Measurements from ENCODE around the gene KRI1.

The KRI1 gene

GRCh38 chr19:10565567-10566407 is at the start of gene KRI1:
KRI1 (minus strand) TSS chr19:10566010; CDS start chr19:10565999, 11 bp downstream.
- peak within 1 kb of the TSS; percentile 86 for H3K4me3 ChIP-seq (ENCODE audit: low read depth, low read length)
- H3K36me3 ChIP-seq (ENCODE audit: control insufficient read depth, insufficient read depth, low read length), result no peaks in the 10 kb centered on the region
- TF ChIP-seq, protein P1, sequence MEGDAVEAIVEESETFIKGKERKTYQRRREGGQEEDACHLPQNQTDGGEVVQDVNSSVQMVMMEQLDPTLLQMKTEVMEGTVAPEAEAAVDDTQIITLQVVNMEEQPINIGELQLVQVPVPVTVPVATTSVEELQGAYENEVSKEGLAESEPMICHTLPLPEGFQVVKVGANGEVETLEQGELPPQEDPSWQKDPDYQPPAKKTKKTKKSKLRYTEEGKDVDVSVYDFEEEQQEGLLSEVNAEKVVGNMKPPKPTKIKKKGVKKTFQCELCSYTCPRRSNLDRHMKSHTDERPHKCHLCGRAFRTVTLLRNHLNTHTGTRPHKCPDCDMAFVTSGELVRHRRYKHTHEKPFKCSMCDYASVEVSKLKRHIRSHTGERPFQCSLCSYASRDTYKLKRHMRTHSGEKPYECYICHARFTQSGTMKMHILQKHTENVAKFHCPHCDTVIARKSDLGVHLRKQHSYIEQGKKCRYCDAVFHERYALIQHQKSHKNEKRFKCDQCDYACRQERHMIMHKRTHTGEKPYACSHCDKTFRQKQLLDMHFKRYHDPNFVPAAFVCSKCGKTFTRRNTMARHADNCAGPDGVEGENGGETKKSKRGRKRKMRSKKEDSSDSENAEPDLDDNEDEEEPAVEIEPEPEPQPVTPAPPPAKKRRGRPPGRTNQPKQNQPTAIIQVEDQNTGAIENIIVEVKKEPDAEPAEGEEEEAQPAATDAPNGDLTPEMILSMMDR (IDR thresholded peaks at IDR 0.05), result peak; percentile 35
- peak within 1 kb of the TSS; percentile 88 for H2AFZ ChIP-seq
- H3K9me3 ChIP-seq (ENCODE audit: control insufficient read depth, low read length), result no peaks in the 10 kb centered on the region
- peak within 1 kb of the TSS; percentile 74 for H3K4me2 ChIP-seq (ENCODE audit: low read length)
- peaks cover 14% of the 10 kb centered on the region for H3K4me1 ChIP-seq
- H3K9ac ChIP-seq, result peak within 1 kb of the TSS; percentile 61
- no peaks in the 10 kb centered on the region for H3K27me3 ChIP-seq (ENCODE audit: control insufficient read depth, insufficient read depth, low read length)
- H3K79me2 ChIP-seq, result no peaks in the 10 kb centered on the region
- H3K27ac ChIP-seq, result peak within 1 kb of the TSS; percentile 85

GRCh38 chr19:10612499-10613119 is 46.8 kb upstream of the KRI1 start:
- Histone ChIP-seq H3K4me2 (ENCODE audit: low read length) (no peak overlapping the region), H3K4me3 (ENCODE audit: low read depth, low read length) (no peak overlapping the region), H3K9me3 (ENCODE audit: control insufficient read depth, low read length) (no peaks in the 10 kb centered on the region), H3K27ac (no peak overlapping the region), H3K36me3 (ENCODE audit: control insufficient read depth, insufficient read depth, low read length) (no peaks in the 10 kb centered on the region), H3K4me1 (no peaks in the 10 kb centered on the region), H3K27me3 (ENCODE audit: control insufficient read depth, insufficient read depth, low read length) (no peaks in the 10 kb centered on the region), H3K79me2 (no peaks in the 10 kb centered on the region), H3K9ac (no peak overlapping the region), H2AFZ (peak overlapping the region; percentile 10)
- TF ChIP-seq, protein P1 (IDR thresholded peaks at IDR 0.05), result no peak

GRCh38 chr19:10611907-10612306 is 46.1 kb upstream of the KRI1 start:
- Histone ChIP-seq H3K27me3 (ENCODE audit: control insufficient read depth, insufficient read depth, low read length) (no peaks in the 10 kb centered on the region), H3K36me3 (ENCODE audit: control insufficient read depth, insufficient read depth, low read length) (no peaks in the 10 kb centered on the region), H3K4me2 (ENCODE audit: low read length) (no peak overlapping the region), H3K79me2 (no peaks in the 10 kb centered on the region), H2AFZ (no peak overlapping the region), H3K4me1 (no peaks in the 10 kb centered on the region), H3K27ac (no peak overlapping the region), H3K9ac (no peak overlapping the region), H3K9me3 (ENCODE audit: control insufficient read depth, low read length) (no peaks in the 10 kb centered on the region), H3K4me3 (ENCODE audit: low read depth, low read length) (no peak overlapping the region)
- TF ChIP-seq, protein P1 (IDR thresholded peaks at IDR 0.05), result no peak

DNA sequence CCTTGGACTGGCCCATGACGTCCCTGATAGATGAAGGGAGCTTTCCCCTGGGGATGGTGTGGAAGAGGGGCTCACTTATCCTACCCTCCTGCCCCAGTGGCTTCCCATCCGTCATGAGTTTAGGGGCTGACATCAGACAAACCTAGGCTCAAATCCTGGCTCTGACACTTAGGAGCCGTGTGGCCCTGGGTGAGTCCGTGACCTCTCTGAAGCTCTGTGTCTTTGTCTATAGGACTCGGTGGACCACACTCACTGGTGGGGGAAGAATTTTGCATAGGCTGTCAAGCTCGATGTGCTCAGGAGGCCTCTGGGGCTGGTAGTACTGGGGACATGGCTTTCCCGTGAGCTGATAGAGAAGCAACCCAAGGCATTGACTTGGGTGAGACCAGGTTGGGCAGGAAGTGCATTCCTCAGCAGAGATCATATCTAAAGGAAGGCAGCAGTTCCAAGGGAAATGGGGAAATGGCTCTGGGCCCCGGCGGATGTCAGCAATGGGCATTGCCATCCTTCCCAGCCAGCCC is 38.7 kb upstream of the KRI1 start:
- H3K9me3 ChIP-seq (ENCODE audit: control insufficient read depth, low read length), result no peaks in the 10 kb centered on the region
- no peaks in the 10 kb centered on the region for H3K27me3 ChIP-seq (ENCODE audit: control insufficient read depth, insufficient read depth, low read length)
- no peak overlapping the region for H2AFZ ChIP-seq
- TF ChIP-seq, protein P1 (IDR thresholded peaks at IDR 0.05), result no peak
- H3K4me2 ChIP-seq (ENCODE audit: low read length), result no peak overlapping the region
- peak overlapping the region; percentile 80 for H3K27ac ChIP-seq
- no peak overlapping the region for H3K4me3 ChIP-seq (ENCODE audit: low read depth, low read length)
- H3K4me1 ChIP-seq, result peaks cover 2% of the 10 kb centered on the region
- H3K36me3 ChIP-seq (ENCODE audit: control insufficient read depth, insufficient read depth, low read length), result no peaks in the 10 kb centered on the region
- H3K79me2 ChIP-seq, result no peaks in the 10 kb centered on the region
- no peak overlapping the region for H3K9ac ChIP-seq

Measured in parathyroid adenoma (tissue), 2 donors.